HG03354 (cell line): ENCODE data around the gene TBC1D2B.
A peak's percentile ranks its signal among the peaks of the same experiment; 100 is the strongest.
"Not testable (repeated sequence)": the region's sequence is repeated elsewhere in the genome, so short reads cannot be mapped to it uniquely, and the experiment has no call there.

Experiments
- ATAC-seq: cut with Tn5 transposase; IDR thresholded peaks from one replicate; pipeline ENCODE4 v1.9.1; 2021; ENCODE audit warnings: mild to moderate bottlenecking; ENCODE audit not compliant: unreplicated experiment, poor library complexity, severe bottlenecking

TBC1D2B gene

GRCh38 chr15:77967235-77967615 lies 110.3 kb downstream of the TBC1D2B start:
- not testable (repeated sequence) for ATAC-seq

GRCh38 chr15:77966540-77967234 lies 110.8 kb downstream of the TBC1D2B start:
- no peak for ATAC-seq

GRCh38 chr15:77964193-77964592 lies 113.3 kb downstream of the TBC1D2B start:
- ATAC-seq: no peak

GRCh38 chr15:77959432-77959879 lies 118.1 kb downstream of the TBC1D2B start:
- peak; percentile 66 for ATAC-seq

GRCh38 chr15:77958716-77959431 lies 118.6 kb downstream of the TBC1D2B start:
- ATAC-seq: not testable (repeated sequence)

GRCh38 chr15:77958021-77958420 lies 119.5 kb downstream of the TBC1D2B start:
- not testable (repeated sequence) for ATAC-seq

- not testable (repeated sequence) for ATAC-seq
Measured at GRCh38 chr15:77953926-77954325, 123.6 kb downstream of the TBC1D2B start.

GRCh38 chr15:77952928-77953446 lies 124.5 kb downstream of the TBC1D2B start:
- not testable (repeated sequence) for ATAC-seq

GRCh38 chr15:77951105-77951786 lies 126.3 kb downstream of the TBC1D2B start:
- not testable (repeated sequence) for ATAC-seq

GRCh38 chr15:77950470-77950869 lies 127.0 kb downstream of the TBC1D2B start:
- ATAC-seq: not testable (repeated sequence)

- no peak for ATAC-seq
Measured at GRCh38 chr15:77945566-77945965, 131.9 kb downstream of the TBC1D2B start.
